Measurements from ENCODE around the gene KRT39.

The KRT39 gene

GRCh38 chr17:40966848-40967247, at the start of gene KRT39:
Gene KRT39, minus strand, starts transcription at chr17:40966948. Its CDS starts 92 bp downstream, at chr17:40966856.
- DNase-seq, result no peak

GRCh38 chr17:41015454-41015853, 48.7 kb upstream of the KRT39 start:
- DNase-seq, result no peak

DNA sequence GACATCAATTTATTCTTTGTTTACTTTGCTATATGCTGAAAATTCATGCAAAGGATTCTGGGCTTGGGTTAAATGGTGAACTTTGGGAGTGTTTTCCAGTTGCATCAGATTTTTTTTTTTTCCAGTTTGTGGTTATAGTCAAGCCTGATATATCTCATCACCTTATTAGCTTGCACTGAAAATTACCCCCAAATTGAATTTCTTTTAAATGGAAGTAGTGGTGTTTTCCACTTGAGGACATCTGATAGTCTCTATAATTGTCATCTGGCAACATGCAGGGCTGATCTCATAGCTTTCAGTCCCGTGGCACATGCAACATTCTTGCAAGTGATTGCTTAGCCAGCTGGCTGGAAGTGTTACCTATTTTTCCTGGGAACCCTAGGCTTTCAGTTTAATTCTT, 46.9 kb upstream of the KRT39 start:
- peak; percentile 62 for DNase-seq

DNA sequence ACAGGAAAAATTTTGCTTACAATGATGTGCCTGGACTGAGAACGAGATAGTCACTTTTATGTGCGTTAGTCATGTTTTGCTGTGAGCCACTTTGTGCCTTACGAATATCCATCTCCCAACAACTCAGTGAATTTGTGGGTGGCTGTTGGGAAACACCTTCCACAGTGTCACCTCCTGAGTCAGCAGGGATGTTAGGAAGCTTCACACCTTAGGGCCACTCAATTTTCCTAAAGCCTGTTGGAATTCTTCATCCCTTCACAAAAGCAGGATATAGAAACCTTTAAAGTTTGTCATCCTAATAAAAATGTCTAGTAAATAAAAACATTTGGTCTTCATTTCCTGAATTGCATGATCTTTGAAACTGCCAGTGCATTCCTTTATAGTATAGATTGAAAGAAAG, 46.4 kb upstream of the KRT39 start:
- DNase-seq, result no peak

GRCh38 chr17:41012326-41013120, 45.8 kb upstream of the KRT39 start:
- DNase-seq, result no peak

- DNase-seq, result no peak
Observed at GRCh38 chr17:41010441-41010840, 43.7 kb upstream of the KRT39 start.

DNA sequence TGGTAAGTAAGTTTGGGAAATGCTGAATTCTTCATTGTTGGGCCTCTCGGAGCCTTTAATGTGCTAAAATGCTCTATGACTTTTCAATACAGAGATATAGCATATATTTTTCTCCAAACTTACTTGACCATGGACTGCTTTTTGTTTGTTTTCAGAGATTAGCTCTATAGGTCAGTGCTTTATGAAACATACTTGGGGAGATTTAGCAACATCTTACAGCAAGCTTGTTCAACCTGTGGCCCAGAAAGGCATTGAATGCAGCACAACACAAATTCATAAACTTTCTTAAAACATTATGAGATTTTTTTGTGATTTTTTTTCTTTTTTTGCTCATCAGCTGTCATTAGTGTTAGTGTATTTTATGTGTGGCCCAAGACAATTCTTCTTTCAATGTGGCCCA, 43.2 kb upstream of the KRT39 start:
- no peak for DNase-seq

DNA sequence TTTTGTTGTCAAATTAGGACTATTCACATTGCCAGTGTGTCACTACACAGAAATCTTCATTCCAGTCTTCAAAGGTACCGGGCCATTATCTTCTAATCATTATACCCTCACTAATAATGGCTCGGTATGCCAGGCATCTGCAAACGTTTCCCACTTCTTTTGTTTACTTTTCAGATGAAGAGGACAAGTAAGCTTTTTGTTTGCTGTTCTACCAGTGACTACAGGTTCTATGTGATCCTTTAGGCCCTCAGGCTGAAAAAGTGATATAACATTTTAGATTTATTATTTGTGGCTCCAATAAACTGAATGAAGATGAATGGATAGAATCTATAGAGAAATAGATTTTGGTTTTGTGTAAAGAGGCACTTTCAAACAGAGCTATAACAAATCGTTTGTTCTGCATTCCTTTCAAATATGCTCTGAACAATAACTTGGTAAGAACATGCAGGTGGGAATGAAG, 42.6 kb upstream of the KRT39 start:
- DNase-seq, result peak; percentile 62

DNA sequence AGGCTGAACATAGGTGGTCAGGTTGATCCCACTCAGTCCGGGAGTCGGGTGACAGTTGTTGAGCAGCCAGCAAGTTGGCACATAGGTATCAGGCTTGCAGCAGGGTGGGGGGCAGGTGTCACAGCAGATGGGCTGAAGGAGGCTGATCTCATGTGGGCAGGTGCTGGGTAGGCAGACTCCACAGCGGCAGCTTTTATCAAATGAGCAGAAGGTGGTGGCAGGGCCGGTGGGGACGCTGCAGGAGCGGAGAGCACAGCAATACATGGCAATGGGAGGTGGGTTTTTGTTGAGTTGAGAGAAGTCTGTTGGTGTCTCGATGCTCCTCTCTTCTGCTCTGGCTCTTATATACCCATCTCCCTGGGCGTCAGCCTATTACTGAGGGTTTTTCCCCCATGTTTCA, 42.1 kb upstream of the KRT39 start, which contains the start of gene KRTAP3-1:
Gene KRTAP3-1, minus strand, starts transcription at position 318 of the 400 bp plus-strand sequence. Its CDS starts 54 bp downstream, at position 264.
- DNase-seq, result peak; percentile 92

DNA sequence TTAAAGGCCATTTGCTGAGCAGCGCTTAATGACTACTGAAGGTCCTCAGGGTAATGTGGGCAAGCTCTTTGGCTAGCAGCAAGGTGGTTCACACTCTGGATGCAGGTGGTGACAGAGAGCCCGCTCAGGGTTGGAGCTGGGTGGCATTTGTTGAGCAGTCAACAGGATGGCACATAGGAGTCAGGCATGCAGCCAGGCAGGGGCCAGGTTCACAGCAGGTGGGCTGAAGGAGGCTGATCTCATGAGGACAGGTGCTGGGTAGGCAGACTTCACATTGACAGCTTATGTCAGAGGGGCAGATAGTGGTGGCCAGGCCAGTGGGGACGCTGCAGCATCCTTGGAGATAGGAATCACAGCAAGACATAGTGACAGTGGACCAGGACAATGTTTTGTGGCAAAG, 37.6 kb upstream of the KRT39 start:
- DNase-seq, result peak; percentile 85

DNA sequence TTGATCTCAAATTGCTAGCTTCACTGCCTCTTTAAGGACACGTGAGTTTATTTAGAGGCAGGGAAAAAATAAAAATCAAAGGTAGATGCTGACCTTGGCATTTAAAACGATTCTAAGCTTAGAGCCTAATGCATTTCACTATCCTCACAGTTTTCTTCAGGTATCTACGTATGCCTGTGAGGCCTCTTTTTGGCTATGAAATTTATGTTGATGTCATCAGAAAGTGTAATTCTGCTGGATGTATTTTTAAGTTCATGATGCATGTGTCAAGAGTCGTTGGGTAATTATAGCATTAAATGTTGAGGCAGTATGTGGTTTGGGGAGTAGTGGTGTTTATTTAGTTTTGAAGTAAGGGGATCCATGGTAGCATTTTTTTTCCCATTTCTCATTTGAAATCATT, 37.2 kb upstream of the KRT39 start:
- DNase-seq, result no peak

DNA sequence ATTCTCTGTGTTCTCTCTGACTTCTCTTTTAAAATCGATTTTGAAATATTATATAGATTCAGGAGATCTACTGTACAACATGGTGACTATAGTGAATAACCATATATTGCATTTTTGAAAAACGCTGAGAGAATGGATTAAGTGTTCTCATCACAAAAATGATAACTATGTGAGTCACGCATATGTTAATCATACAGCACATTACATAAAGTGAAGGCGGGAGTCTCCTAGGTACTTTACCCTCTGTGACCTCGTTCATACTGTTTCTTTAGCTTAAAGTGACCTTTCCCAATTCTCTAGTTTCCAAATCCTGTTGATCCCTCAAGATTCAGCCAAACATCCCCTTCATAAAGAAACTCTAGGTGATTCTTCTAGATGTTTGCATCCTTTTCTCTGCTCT, 36.1 kb upstream of the KRT39 start:
- DNase-seq, result no peak

DNA sequence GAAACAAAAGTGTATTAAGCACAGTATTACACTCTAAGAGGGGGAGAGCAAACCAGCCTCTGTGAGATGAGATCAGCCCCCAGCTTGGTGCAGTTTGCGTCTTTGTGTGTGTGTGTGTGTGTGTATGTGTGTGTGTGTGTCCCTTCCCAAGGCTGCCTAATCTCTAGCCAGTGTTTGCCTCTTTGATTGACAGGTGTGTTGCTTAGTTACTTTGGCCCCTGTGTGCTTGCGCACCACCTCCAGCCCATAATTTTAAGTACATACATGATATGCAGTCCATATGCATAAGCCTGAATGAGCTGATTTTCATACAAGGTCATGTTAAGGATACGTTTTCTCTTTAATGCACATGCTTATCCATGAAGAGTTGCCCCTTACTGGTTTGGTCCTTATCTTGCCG, 35.0 kb upstream of the KRT39 start:
- DNase-seq, result no peak

DNA sequence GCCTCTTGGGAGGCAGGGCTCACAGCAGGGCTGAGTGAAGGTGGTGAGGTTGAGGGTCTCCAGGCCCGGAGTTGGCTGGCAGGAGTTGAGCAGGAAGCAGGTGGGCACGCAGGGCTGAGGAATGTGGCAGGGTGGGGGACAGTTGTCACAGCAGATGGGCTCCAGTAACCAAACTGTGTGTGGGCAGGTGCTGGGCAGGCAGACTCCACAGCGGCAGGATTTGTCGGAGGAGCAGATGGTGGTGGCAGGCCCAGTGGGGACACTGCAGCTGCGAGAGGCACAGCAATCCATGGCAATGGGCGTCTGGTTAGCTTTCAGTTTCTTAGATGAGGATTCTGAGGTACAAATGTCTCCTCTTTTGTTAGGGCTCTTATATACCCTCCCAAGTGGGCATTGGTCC, 32.8 kb upstream of the KRT39 start, which contains the start of gene KRTAP3-2:
Gene KRTAP3-2, minus strand, starts transcription at position 344 of the 400 bp plus-strand sequence. Its CDS starts 53 bp downstream, at position 291.
- DNase-seq, result peak; percentile 16

DNA sequence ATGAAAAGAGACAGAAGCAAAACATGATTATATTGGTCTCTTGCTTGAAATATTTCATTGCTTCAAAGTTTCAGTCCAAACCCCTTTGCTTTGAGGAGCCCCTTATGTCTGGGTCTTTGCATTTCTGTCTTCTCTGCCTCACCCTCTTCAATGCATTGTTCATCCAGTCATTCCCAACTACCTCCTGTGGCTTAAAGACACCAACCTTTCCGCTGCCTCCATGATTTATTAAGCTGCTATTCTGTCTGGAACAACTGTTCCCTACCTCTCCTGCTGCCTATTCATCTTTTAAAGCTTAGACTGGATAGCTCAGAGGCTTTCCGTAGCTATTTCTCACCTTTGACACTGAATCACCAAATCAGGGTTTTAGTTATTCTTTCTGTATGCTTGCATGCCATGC, 30.6 kb upstream of the KRT39 start:
- DNase-seq, result no peak

DNA sequence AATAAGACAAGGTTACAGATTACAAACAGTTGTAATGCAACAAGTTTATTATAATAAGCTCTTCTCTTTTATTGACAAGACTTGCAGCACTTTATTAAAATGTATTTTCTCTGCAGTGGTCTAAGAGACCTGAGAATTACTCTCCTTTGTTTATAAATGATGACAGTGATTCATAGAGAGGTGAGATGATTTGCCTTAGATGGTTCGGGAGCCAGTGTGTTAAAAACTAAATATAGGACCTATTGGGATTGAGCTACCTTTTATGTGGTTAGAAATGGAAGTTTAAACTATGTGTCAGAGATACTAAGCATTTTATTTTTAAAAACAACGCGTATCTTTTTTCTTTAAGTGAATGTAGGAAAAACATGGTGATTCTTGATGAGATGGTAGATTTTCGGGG, 30.1 kb upstream of the KRT39 start:
- no peak for DNase-seq

GRCh38 chr17:40995116-40995515, 28.4 kb upstream of the KRT39 start:
- DNase-seq, result no peak

- DNase-seq, result peak; percentile 88
Observed at GRCh38 chr17:40993839-40994238, 27.1 kb upstream of the KRT39 start, which contains the start of gene KRTAP3-3. Gene KRTAP3-3, minus strand, starts transcription at chr17:40994164. Its CDS starts 67 bp downstream, at chr17:40994097.

DNA sequence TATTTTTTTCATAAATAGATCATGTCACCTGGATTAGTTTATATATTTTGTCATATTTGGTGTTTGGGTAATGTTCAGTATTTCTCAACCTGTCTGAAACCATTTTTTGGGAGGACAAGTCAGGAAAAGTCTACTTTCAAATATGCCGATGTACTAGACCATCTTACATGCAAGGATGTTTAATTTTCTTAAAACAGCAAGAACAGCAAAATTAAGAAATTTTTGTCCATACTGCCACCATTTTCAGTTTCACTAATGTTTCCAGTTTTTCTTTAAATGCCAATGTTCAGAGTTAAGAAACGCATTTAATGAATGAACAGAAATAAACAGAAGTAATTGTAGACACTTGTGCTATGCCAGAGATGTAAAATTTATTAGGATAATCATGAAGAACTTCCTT, 26.3 kb upstream of the KRT39 start:
- DNase-seq, result no peak

- peak; percentile 19 for DNase-seq
Observed at GRCh38 chr17:40992666-40993065, 25.9 kb upstream of the KRT39 start.

GRCh38 chr17:40986920-40987319, 20.2 kb upstream of the KRT39 start:
- DNase-seq, result no peak

DNA sequence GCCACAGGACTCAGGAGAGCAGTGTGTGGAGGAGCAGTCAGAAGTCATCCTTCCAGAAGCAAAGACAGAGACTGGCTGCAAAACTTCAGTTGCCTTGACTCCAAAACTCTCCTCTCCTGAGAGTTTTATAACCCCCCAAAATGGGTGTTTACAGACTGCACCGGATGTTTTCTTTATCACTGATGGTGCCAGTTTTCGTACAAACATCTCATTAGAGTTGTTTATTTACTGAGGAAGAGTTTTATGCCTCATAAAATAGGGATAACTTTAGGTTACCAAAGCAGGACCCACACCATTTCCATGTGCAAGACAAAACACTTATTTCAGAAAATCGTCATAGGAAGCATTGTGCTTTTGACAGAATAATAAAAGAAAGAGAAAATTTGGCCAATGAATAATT, 17.5 kb upstream of the KRT39 start, which contains the start of gene KRT40:
Gene KRT40, minus strand, starts transcription at position 101 of the 400 bp plus-strand sequence. Its CDS starts 53 bp downstream, at position 48.
- DNase-seq, result no peak

DNA sequence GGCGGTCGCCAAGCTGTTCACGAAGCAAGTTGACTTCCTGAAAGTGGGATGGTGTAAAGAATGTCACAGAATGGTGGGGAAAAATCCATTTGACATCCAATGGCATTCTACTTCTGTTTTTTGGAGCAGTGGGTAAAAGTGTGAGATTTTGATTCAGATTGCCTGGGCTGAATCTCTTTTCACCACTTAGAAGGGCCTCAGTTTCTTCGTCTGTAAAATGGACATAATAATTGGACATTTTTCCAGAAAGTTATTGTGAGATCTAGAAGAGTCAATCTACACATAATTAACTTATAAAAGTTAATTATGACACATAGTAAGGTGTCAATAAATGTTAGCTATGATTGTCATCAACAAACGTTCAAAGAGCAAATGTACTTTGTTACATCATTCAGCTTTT, 14.4 kb upstream of the KRT39 start:
- no peak for DNase-seq

DNA sequence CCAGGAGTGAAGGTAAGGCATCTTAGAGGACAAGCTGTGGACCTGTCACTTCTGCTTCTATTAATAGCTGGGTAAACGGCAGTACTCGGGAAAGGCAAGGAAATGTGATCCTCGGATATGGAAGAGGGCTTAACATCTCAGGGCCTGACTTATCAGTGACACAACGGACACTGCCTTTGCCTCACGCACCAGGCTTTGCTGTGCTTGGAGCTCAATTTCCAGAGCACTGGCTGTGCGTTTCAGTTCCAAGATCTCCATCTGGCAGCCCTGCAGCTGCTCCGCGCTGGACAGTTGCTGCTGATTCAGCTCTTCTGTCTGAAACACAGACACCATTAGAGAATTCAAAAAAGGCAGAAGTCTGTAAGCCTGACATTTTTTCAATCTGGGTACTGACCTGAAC, 13.8 kb upstream of the KRT39 start:
- DNase-seq, result no peak

GRCh38 chr17:40980117-40980516, 13.4 kb upstream of the KRT39 start:
- DNase-seq, result no peak

Measured in NCI-H1105 (cell line).